Stimulated activated CD4-positive, alpha-beta T cell treated with anti-CD3 and anti-CD28 coated beads, Interleukin-1b, Interleukin-23, amount 100 ng/mL, for 4 hours (primary cell): ENCODE data around the gene SCUBE2.
"Not testable (repeated sequence)": the region's sequence is repeated elsewhere in the genome, so short reads cannot be mapped to it uniquely, and the experiment has no call there.

Experiments
- DNase-seq, 2 donors: peaks; one replicate each; pipeline ENCODE4 v3.0.0-alpha.2; 2020; ENCODE audit warnings: low read depth in 2 of 2

Gene SCUBE2

DNA sequence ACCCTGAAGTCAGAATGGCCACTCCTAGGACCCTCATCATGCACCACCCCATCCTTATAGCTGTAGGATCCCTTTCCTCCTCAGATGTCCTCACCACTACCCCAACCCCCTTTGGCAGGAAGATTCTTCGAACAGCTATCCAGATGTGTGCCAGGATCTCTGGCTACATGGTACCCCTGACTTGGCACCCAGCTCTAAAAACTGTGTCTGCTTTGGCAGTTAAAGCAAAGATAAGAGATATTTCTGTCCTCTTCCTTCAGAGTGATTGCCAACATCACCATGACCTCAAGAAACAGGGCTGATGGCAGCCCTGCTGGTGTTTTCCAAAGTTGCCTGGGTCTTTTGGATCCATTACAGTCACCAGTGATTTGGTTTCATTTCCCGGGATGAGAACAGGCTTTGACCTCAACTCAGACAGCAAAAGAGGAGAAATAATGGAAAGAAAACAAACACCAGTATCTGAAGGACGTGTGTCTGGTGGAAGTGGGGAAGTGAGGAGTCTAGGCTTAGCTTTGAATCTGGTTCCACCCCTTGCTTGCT lies 83.3 kb downstream of the SCUBE2 start:
- DNase-seq = no peak

DNA sequence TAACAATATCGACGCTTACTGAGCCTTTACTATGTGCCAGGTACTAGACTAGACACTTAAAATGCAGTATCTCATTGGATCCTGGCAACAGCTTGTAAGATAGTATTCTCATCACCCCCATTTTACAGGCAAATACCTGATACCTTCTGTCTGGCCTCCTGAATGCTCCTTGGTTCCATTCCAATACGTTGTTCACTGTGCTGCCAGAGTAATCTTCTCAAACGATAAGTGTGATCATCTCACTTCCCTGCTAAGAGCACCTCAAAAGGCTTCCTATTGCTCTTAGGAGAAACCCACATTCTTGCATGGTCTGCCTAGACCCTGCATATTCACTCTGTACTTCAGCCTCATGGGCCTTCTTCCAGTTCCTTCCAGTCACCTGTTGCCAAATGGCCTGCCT lies 86.3 kb downstream of the SCUBE2 start:
- DNase-seq = no peak

DNA sequence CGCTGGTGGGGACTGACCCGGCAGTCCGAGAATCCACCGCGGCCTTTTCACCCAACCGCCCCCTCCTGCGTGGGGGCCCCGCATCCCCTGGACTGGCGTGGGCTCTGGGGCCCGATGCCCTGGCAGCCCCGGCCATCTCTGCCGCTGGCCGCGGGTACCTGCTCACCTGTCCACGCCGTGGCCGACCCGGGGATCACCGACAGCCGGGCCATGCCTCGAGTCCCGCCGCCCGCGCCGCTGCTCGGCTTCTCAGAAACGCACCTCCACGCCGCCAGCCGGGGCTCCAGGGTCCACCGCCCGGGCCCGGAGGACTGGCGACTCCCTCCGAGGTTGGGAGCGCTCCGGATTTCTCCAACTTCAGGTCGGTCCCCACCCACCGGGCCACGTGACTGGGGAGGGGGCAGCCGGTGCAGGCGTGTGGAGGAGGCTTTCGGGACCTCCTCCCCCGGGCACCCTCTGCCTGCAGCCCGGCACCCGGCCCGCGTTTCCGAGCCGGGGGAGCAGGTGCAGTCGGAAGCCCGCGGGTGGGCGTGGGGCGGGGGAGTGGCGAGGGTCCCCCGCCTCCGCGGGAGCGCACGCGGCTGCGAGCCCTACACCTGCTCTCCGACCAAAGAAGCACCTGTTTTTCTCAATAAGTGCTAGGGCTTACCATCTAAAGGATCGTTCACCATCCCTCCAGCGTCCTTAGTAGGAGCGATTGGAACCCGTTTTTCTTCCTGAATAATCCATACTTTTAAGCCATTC lies 87.0 kb downstream of the SCUBE2 start:
- peak; percentile 11 to 14 for DNase-seq

DNA sequence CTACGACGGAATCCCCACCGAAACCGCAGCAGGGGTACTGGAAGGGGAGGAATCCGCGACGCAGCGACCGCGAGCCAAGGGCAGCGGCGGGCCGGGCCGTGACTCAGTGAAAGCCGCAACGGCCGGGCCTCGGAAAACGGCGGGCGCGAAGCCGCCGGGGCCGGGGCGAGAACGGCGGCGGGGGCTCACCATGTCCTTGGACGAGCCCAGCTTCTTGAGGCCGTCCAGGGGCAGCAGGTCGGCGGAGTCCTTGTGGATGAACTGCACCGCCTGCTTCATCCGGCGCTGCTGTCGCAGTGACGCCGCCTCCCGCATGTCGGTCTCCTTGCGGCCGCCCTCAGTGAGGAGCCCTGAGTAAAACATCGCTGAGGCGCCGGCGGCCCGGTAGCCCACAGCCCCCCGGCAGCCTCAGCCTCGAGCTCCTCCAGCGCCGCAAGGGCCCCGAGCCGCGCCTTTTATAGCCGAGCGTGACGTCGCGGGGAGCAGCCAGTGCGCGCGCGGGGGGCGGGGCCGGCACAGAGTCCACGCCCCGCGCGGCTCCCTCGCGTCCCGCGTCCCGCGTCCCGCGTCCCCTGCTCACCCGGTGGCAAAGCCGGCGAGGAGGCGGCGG lies 87.7 kb downstream of the SCUBE2 start, which contains the start of gene NRIP3:
Gene NRIP3 (minus strand): TSS at position 429 of the 610 bp plus-strand sequence. CDS start 66 bp downstream, at position 363.
- peak; percentile 64 to 68 for DNase-seq

DNA sequence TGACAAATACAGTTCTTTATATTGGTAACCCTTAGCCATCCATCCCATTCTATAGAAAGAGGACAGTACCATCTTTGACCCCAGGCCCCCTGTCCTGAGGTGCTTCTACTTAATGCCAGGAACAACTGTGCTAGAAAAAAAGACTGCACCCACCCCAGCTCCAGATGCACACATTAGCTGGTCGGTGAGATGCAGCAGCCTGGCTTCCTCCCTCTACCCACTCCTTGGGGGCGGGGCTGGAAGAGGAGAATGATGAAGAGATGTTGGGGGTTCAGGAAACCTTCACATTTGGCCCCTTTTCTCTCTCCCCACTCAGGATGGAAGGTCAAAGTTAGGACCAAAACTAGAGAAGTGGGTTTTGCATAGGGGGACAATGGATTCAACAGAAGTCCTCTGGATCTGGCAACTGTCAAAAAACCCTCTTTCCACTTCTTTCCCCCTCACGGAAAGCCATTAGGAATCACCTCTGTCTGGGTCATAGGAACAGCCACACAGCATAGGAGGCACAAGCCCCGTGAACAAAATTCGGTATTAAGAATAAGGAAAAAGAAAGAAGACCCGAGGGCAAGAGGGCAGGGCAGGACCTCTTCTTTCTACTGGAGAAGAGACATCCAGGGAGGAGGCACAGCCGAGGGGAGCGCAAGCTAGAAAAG lies 88.4 kb downstream of the SCUBE2 start:
- no peak for DNase-seq

DNA sequence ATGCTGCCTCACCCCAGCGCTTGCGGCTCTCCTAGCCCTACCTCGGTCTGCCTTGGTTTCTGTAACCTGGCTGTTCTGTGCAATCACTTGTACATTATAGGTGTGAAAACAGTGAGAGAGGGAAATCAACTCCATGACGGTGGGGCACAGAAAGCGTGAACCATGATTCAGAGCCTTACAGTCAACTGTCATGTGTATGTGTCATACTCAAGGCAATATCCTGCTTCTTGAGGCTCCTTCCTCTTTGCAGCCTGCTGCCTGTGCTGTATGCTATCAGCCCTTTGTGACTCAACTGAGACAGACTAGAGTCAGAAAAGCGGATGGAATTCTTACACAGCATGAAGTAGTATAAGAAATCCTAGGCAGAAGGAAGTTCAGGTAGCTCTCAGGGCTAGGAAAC lies 89.7 kb downstream of the SCUBE2 start:
- DNase-seq = peak; percentile 12 to 28

DNA sequence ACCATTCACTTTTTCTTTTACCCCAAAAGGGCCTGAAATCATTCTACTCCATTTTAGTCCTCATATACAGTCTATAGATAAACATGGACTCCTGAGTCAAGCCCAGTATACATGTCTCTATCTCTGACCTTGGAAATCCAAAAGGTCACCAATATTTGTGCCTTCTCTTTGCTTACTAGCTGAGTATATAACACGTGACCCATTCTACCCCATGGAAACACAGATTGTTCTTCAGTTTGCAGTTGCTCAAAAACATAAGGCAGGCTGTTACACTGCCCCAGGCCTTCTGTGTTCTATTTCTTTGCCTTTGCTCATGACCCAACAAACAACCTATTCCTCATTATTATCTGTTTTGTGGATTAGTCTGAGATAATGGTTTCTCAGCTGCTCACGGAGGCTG lies 93.4 kb downstream of the SCUBE2 start:
- DNase-seq = no peak

DNA sequence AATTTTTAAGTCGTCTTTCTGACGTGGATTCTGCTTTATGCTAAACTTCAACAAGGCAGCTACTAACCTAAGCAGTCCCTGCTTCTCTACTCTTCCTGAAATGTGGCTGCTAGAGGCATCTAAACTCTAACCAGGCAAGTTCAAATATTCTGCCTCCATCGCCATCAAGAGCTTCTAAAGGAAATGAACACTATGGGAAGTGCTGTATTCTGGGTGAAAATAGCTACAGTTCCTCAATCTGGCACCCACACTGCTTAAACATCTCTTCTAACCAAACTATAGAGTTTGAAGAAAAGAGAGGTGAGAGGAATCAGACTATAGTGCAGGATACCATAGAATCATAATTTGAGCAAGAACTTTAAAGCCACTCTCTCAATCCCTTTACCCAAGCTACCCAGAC lies 93.9 kb downstream of the SCUBE2 start:
- no peak for DNase-seq

DNA sequence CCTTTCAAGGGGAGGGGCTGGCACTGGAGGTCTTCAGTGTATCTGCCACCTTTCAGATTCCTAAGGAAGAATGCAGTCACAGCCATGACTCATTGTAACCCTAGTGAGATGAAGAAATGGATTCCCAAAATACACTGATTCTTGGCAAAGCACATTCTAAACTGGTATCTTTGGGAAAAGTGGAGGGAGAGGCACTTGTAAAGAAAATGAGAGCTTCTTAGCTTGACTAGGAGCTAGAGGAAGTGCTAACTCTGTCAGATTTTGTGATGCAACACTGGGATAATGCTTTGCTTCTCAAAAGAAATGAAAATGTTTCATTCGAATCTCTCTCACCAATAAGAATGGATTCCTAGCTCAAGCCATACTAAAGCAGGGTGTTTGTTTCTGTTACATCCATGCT lies 101.9 kb downstream of the SCUBE2 start:
- no peak for DNase-seq

DNA sequence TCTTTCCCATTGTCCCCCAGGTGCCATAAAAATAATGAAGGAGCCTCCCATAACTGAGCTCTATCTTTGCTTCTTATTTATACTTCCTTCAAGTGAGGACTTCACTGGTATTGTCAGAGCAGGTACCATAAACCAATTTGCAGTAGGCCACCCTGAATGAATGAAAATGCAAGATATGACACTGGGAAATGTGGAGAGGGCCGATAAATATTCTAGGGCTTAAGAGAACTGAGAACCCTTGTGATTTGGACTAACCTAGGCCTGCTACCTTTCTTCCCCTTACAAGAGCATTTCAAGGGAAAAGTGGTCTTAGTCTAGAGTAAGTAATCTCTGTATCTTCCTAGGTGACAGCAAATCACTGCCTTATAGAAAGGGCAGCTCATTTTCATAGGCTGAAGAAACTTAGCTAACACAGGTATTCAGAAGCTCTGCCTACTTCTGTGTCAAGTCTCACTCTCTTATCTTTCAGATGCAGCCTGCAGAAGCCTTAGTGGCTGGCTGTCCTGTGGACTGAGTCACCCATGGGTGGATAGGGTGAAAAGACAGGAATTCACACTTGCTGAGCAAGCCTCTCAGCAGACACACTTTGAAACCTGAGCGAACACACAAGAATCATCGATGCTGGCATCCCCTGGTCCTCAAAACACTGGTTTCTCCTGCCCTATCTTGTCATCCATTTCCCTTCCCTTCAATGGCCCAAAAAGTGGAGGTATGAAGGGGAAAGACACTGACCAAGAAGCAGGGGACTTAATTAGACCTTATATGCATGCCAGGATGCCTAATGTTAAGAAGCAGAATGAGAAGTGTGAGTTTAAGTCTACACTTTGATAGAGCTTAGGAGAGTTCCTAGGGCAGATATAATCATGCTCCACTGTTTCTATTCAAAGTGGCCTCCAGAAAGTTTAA lies 102.8 kb downstream of the SCUBE2 start:
- no peak for DNase-seq

DNA sequence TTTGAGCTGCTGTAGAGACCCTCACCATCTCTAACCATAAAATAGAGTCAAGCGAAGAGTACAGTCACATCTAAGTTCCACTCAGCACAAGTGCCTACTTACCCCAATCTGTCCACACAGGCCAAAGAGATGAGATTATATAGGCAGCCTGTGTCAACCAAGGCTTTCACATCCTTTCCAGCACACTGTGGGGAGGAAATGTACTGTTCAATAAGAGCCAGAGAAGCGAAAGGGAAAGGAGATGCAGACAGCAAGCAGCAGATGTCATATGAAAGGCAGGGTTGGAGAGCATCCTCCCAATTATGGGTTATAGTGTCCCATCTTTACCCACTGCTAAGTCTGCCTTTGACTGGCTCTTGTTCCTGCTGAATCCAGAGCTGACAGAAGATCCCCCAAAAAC lies 104.0 kb downstream of the SCUBE2 start:
- DNase-seq = no peak

DNA sequence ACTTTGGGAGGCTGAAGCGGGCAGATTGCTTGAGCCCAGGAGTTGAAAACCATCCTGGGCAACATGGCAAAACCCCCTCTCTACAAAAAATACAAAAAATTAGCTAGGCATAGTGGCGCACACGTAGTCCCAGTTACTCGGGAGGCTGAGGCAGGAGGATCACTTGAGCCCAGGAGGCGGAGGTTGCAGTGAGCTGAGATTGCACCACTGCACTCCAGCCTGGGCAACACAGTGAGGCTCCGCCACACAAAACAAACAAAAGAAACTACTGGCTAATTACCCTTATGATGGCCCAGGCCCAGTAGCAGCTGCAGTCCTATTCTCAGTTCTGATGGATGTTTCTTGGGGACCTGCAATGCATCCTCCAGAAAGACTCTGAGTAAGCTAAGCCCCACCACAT lies 104.6 kb downstream of the SCUBE2 start:
- not testable (repeated sequence) for DNase-seq

DNA sequence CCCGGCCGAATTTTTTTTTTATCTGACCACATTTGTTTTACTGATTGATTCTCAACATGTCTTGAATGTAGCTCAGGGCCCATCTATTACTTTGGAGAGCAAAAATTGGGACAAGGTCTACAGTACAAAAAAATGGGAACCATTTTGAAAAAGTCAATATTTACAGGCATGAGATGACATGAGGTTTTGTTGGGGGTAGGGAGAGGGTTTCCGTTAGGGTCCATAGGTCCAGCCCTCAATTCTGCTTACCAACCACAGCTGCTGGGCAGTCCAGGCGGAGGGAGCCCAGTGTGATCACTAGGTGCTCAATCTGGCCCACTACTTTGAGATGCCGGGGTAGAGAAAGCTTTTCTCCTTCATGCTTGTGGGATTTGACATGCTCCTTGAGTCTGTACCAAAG lies 105.9 kb downstream of the SCUBE2 start:
- no peak for DNase-seq

DNA sequence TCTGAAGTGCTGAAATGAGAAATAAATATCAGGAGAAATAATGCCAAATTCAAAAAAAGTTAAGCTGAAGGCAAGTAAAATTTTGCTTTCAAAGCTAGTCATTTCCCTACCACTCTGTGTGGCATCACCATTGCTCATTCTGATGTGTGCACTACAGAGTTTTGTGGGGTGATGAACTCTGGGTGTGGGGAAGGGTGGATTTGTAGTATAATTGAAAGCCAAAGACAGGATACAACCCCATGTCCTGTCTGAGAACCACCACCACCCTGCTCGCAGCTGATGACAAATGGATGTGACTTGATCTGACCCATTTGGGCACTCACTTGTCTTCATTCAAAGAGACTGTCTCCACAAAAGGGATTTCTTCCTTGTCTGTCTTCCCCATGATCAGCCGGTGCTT lies 107.8 kb downstream of the SCUBE2 start:
- no peak for DNase-seq

DNA sequence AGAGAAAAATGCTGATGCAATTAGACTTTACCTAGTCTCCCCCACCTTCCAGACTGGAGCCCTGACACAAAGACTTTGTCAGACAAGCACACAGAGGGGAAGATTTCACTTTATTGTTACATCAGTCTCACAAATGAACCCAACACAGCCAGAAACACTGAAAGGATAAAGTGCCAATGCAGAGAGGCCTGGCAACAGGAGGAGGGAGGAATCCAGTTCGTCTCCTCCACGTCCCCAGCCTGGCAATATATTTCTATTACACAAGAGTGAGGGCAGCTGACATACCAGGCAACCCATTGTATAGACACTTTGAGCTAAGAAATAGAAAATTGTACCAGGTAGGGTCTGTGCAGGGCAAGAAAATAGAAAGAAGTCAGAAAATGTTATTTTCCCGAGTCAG lies 110.9 kb downstream of the SCUBE2 start:
- DNase-seq = no peak

DNA sequence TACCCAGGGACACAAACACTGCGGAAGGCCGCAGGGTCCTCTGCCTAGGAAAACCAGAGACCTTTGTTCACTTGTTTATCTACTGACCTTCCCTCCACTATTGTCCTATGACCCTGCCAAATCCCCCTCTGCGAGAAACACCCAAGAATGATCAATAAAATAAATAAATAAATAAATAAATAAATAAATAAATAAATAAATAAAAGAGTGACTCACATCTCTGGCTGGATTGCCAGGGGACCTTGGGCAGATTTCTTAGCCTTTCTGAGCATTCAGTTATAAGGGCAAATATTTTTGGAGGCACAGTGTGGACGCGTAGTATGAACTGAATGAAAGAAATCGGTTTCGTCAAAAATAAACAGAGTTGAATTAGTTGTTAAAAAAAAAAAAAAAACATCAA lies 112.0 kb downstream of the SCUBE2 start:
- DNase-seq = not testable (repeated sequence)

DNA sequence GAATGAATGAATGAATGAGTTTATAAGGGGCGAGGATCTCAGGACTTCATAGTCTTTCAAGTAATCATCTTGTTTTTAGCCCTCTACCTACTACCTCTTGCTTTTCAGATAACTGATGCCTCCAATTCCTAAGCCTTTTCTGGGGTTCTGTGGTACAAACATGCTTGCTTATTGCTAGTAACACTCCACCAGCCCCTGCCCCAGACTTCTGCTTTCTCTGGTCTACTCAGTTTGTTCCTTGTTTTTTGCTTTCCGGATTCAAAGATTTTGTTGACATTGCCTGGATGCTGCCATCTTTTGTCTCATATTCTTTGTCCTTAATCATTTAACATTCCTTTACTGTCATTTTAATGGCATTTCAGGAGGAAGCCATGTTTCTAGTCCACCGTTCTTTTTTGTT lies 118.3 kb downstream of the SCUBE2 start:
- no peak for DNase-seq

DNA sequence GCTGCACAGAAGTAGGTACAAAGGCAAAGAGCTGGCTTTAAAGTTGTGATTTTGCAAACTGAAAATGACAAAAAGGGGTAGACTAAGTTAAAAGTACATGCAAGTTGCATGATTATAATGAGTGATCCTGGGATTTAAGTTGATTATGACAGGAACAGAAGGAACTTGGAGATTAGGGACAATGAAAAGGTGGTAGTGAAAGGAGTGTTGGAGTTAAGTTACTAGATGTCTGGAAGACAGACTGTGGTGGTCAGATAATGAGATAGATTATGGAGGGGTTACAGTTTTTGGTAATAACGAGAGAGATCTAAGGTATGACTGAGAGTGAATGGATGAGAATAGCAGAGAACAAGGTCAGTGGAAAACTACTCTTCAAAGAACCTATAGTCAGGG lies 119.5 kb downstream of the SCUBE2 start:
- no peak for DNase-seq

DNA sequence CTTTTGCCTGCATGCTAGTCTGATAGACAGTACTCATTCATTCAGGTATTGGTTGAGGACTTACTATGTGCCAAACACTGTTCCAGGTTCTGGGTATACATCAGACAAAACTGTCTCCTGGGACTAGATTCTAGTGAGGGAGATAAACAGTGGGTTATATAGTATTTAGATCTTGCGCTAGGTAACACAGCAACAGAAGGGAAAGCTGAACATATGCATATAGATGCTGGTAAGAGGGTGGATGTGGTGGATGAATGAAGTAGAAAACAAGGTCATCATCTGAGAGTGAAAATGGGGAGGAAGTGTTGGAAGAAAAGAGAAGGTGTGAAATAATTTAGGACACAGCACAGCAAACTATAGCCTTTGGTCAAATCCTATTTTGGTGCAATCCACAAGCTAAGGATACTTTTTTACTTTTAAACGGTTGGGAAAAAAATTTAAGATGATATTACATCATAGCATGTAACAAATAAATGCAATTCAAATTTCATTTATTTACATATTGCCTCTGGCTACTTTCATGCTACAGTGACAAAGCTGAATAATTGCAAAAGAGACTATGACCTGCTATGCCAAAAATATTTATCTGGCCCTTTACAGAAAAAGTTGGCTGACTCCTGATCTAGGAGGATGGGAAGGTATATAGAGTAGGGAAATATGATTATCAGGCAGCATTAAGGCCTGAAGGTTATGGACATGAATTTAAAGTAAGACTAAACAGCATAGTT lies 120.0 kb downstream of the SCUBE2 start:
- no peak for DNase-seq
